GM12878 (cell line): ENCODE results near the gene STRN4. TPM values are rescaled to one million over a fixed set of nuclear protein-coding genes. Genes with fewer than 3 reads are reported as not detected.

Experiments used
- ATAC-seq: fragments of 200-7000 bp; cut with Tn5 transposase; 3 replicates; pipeline ENCODE4 v1.9.1; 2020; ENCODE audit warnings: mild to moderate bottlenecking, moderate library complexity
- BruUV-seq: library from RNA; stranded (reverse); fragments of 400-500 nt; replicated peaks from 2 replicates; lab custom pipeline; 2021; lab: Mats Ljungman, UMichigan
- CTCF ChIA-PET: fragments of 300-600 bp; sonication (Branson Sonifier 250); formaldehyde crosslinking; extraction: SDS; loops from one replicate; lab custom pipeline; 2021; ENCODE audit warnings: inconsistent platforms; lab: Yijun Ruan, JAX
- POLR2A ChIA-PET: fragments of 350-600 bp; formaldehyde crosslinking; extraction: SDS; loops from one replicate; lab custom pipeline; 2021; ENCODE audit warnings: inconsistent platforms; lab: Charles Lee
- RAD21 ChIA-PET: fragments of 300-600 bp; sonication (Branson Sonifier 250); formaldehyde crosslinking; loops from one replicate; lab custom pipeline; 2023; ENCODE audit warnings: antibody characterized with exemption; ENCODE audit not compliant: unreplicated experiment; lab: Charles Lee
- SMC1A ChIA-PET: fragments of 300-600 bp; sonication (Branson Sonifier 250); formaldehyde crosslinking; loops from one replicate; lab custom pipeline; 2023; ENCODE audit not compliant: unreplicated experiment, uncharacterized antibody; lab: Charles Lee
- DNase-seq: peaks from one replicate; pipeline ENCODE4 v3.0.0-alpha.2; 2011; ENCODE audit warnings: low read depth, low spot score
- FAIRE-seq: peaks from 3 replicates; lab custom pipeline; 2011; peaks lifted over from hg19 to GRCh38; lab: Jason Lieb, UNC
- H2AFZ ChIP-seq: 2 replicates; pipeline ENCODE4 v1.6.0; 2011; ENCODE audit warnings: low read depth, low read length, control low read depth; ENCODE audit not compliant: control insufficient read depth
- H3K27ac ChIP-seq: 2 replicates; pipeline ENCODE4 v1.5.1; 2011; ENCODE audit warnings: control low read depth; ENCODE audit not compliant: control insufficient read depth, insufficient read depth
- H3K27me3 ChIP-seq, 2 experiments: replicated peaks in 1 of 2; 2 replicates each; pipeline versions ENCODE4 v1.6.0 to v1.6.1; 2011; ENCODE audit warnings: low read length in 1 of 2; ENCODE audit not compliant: control insufficient read depth in 2 of 2, insufficient read depth in 2 of 2
- H3K36me3 ChIP-seq, 2 experiments: 2 replicates each; pipeline ENCODE4 v1.5.1; 2011; ENCODE audit warnings: low read length in 1 of 2; ENCODE audit not compliant: control insufficient read depth in 2 of 2, insufficient read depth in 2 of 2
- H3K4me1 ChIP-seq: 2 replicates; pipeline ENCODE4 v1.6.1; 2011; ENCODE audit warnings: mild to moderate bottlenecking, low read length, moderate library complexity, mixed read lengths; ENCODE audit not compliant: control insufficient read depth, insufficient read depth
- H3K4me2 ChIP-seq: 2 replicates; pipeline ENCODE4 v1.6.0; 2011; ENCODE audit warnings: control low read depth; ENCODE audit not compliant: control insufficient read depth, insufficient read depth
- H3K4me3 ChIP-seq: fragments of 200-600 bp; sonication (generic); 2 replicates; pipeline ENCODE4 v1.5.1; 2016
- H3K79me2 ChIP-seq: 2 replicates; pipeline ENCODE4 v1.6.0; 2011; ENCODE audit warnings: low read length; ENCODE audit not compliant: control insufficient read depth, insufficient read depth
- H3K9ac ChIP-seq: 2 replicates; pipeline ENCODE4 v1.8.0; 2011; ENCODE audit warnings: low read length, control low read depth, mixed read lengths; ENCODE audit not compliant: control insufficient read depth, insufficient read depth
- H3K9me3 ChIP-seq: replicated peaks from 3 replicates; pipeline ENCODE4 v1.5.1; 2011; ENCODE audit warnings: mild to moderate bottlenecking, low read length; ENCODE audit not compliant: control insufficient read depth, insufficient read depth
- H4K20me1 ChIP-seq: 2 replicates; pipeline ENCODE4 v1.6.0; 2011; ENCODE audit not compliant: control insufficient read depth, insufficient read depth
- ASH2L ChIP-seq: fragments of 300-600, 200-600 bp; sonication (generic); IDR thresholded peaks from 2 replicates; pipeline ENCODE4 v1.6.1; 2017; ENCODE audit warnings: low read depth, mild to moderate bottlenecking, borderline replicate concordance
- CBX3 ChIP-seq: fragments of 200-600 bp; sonication (generic); IDR thresholded peaks from 2 replicates; pipeline ENCODE4 v1.6.1; 2016; ENCODE audit warnings: low read depth, borderline replicate concordance
- CEBPB ChIP-seq, 2 experiments: fragments of 150-350 bp in 1 of 2; IDR thresholded peaks; 2 replicates each; pipeline ENCODE4 v1.6.1; 2012 to 2014; ENCODE audit warnings: low read depth in 2 of 2, low read length in 2 of 2, borderline replicate concordance in 1 of 2, inconsistent platforms in 1 of 2
- CREM ChIP-seq: IDR thresholded peaks from 2 replicates; pipeline ENCODE4 v1.6.1; 2014; ENCODE audit warnings: antibody characterized with exemption, low read depth
- ETV6 ChIP-seq, 2 experiments: fragments of 450-650 bp in 1 of 2; IDR thresholded peaks in 1 of 2; conservative IDR thresholded peaks in 1 of 2; 2 replicates each; pipeline ENCODE4 v1.6.1; 2014; ENCODE audit warnings: antibody characterized with exemption in 1 of 2, borderline replicate concordance in 1 of 2, low read depth in 1 of 2, mild to moderate bottlenecking in 1 of 2, moderate library complexity in 1 of 2
- GABPA ChIP-seq: IDR thresholded peaks from 2 replicates; pipeline ENCODE4 v1.6.1; 2014; ENCODE audit warnings: antibody characterized with exemption, low read depth, mild to moderate bottlenecking, inconsistent platforms
- HDGF ChIP-seq: fragments of 450-650 bp; IDR thresholded peaks from 2 replicates; pipeline ENCODE4 v1.6.1; 2016; ENCODE audit warnings: antibody characterized with exemption
- LARP7 ChIP-seq: fragments of 450-650 bp; IDR thresholded peaks from 2 replicates; pipeline ENCODE4 v1.6.1; 2017; ENCODE audit warnings: mild to moderate bottlenecking
- MTA3 ChIP-seq: IDR thresholded peaks from 2 replicates; pipeline ENCODE4 v1.6.1; 2012; ENCODE audit warnings: low read length, inconsistent platforms, borderline replicate concordance
- NRF1 ChIP-seq: conservative IDR thresholded peaks from 2 replicates; pipeline ENCODE4 v1.6.1; 2011; ENCODE audit warnings: mild to moderate bottlenecking, low read depth, low read length, improper control_type of control experiment
- RAD21 ChIP-seq: IDR thresholded peaks from 2 replicates; pipeline ENCODE4 v1.6.1; 2011; ENCODE audit warnings: mild to moderate bottlenecking, low read depth, low read length, moderate library complexity; ENCODE audit not compliant: insufficient read depth
- RCOR1 ChIP-seq: conservative IDR thresholded peaks from 2 replicates; pipeline ENCODE4 v1.6.1; 2012; ENCODE audit warnings: low read depth, low read length, improper control_type of control experiment
- SMARCA5 ChIP-seq: fragments of 450-650 bp; IDR thresholded peaks from 2 replicates; pipeline ENCODE4 v1.6.1; 2017; ENCODE audit warnings: mild to moderate bottlenecking
- SMC3 ChIP-seq: IDR thresholded peaks from 2 replicates; pipeline ENCODE4 v1.6.1; 2011; ENCODE audit warnings: low read length, improper control_type of control experiment, borderline replicate concordance
- SP1 ChIP-seq: IDR thresholded peaks from one replicate; pipeline ENCODE4 v1.6.1; 2011; ENCODE audit warnings: low read depth, low read length
- TAF1 ChIP-seq: IDR thresholded peaks from 2 replicates; pipeline ENCODE4 v1.6.1; 2011; ENCODE audit warnings: mild to moderate bottlenecking, low read depth, low read length, borderline replicate concordance
- YY1 ChIP-seq: IDR thresholded peaks from 2 replicates; pipeline ENCODE4 v1.6.1; 2011; ENCODE audit warnings: low read depth, mild to moderate bottlenecking, low read length
- WGBS: methylation state at CpG from one replicate; pipeline ENCODE4 v1.1.6; 2016; ENCODE audit warnings: low lambda C conversion rate; ENCODE audit not compliant: insufficient replicate concordance, insufficient coverage; ENCODE audit errors: missing lambda C conversion rate; 5-methylcytosine and 5-hydroxymethylcytosine counted together
- in situ Hi-C: fragments of 300-500 bp; cut with MboI; formaldehyde crosslinking; loops from 9 replicates; pipeline ENCODE4 v1.14.3; 2018; ENCODE audit warnings: mixed read lengths
- intact Hi-C: fragments of 100-400 bp; cut with micrococcal nuclease; formaldehyde crosslinking; loops from one replicate; pipeline ENCODE4 v1.14.2; 2022; ENCODE audit not compliant: unreplicated experiment
- polyA plus RNA-seq, 11 experiments: library from polyadenylated mRNA; depleted of rRNA in 4 of 11; unstranded in 6 of 11; stranded (reverse) in 5 of 11; fragments of >200 nt; fragmentation: Nextera tagmentation in 4 of 11; fragmentation: Illumina TruSeq in 1 of 11; extraction: Ambion mirVana in 4 of 11; extraction: Trizol in 1 of 11; gene quantifications; 1 replicate in 1 of 11; 2 replicates in 10 of 11; pipeline versions ENCODE4 v1.2.1 to v1.2.3, GENCODE V29; 2011 to 2016; ENCODE audit warnings: inconsistent platforms in 2 of 11, missing spikeins in 2 of 11, low read depth in 1 of 11
- total RNA-seq, 4 experiments: library from RNA; depleted of rRNA in 3 of 4; stranded (reverse); fragments of >200 nt in 3 of 4; fragmentation: Illumina TruSeq in 1 of 4; extraction: Trizol in 1 of 4; gene quantifications; 2 replicates each; pipeline versions ENCODE4 v1.2.1 to v1.2.3, GENCODE V29; 2013 to 2021
- TF ChIP-seq, protein P1 (sequence below): fragments of 450-650 bp; IDR thresholded peaks from 2 replicates; pipeline ENCODE4 v1.6.1; 2017; ENCODE audit warnings: antibody characterized with exemption, mild to moderate bottlenecking, moderate library complexity
- TF ChIP-seq, protein P2 (sequence below): fragments of 450-650 bp; IDR thresholded peaks from 2 replicates; pipeline ENCODE4 v1.6.1; 2017; ENCODE audit warnings: low read depth, mild to moderate bottlenecking, moderate library complexity

STRN4 gene
- total and polyA plus RNA-seq, 10 of the 15 experiments (the other 5 are each of a cell fraction or from before 2014, with no cell fraction given) = 0.42 to 62.8 (median 22.5) TPM

GRCh38 chr19:46766569-46767317, 20.5 kb upstream of the STRN4 start:
- no peaks in the 10 kb centered on the region for H3K4me1 ChIP-seq
- H3K79me2 ChIP-seq = no peaks in the 10 kb centered on the region
- peak overlapping the region; percentile 37 for H2AFZ ChIP-seq
- no peaks in the 10 kb centered on the region for H4K20me1 ChIP-seq
- DNase-seq (no peak), FAIRE-seq (peak; percentile 82), ATAC-seq (peak; percentile 99)
- no peak overlapping the region for H3K4me2 ChIP-seq
- no peaks in the 10 kb centered on the region for H3K36me3 ChIP-seq
- POLR2A ChIA-PET = interaction anchor here (0.8 to 1.8 kb wide), 3 partner anchors 13 to 79 kb away, joined by 3 to 8 read pairs (median 3); no protein-coding TSS in a partner anchor
- no peaks in the 10 kb centered on the region for H3K27me3 ChIP-seq
- CTCF ChIA-PET = interaction anchor here (0.6 to 4.7 kb wide), 32 partner anchors 8 to 237 kb away, joined by 3 to 43 read pairs (median 4); partner anchors contain the start of genes AP2S1 and SLC1A5
- intact Hi-C loops (no loop called here), in situ Hi-C loops (no loop called here)
- H3K9ac ChIP-seq = no peak overlapping the region
- 33% methylated on average over 18 of the region's 18 CpGs for WGBS
- RAD21 ChIA-PET = interaction anchor here (0.6 to 3.2 kb wide), 8 partner anchors 8 to 99 kb away, joined by 3 to 19 read pairs (median 4); no protein-coding TSS in a partner anchor
- no peaks in the 10 kb centered on the region for H3K9me3 ChIP-seq
- H3K27ac ChIP-seq = no peak overlapping the region
- no TSS peak for BruUV-seq
- SMC1A ChIA-PET = interaction anchor here (0.9 to 1.9 kb wide), 7 partner anchors 9 to 74 kb away, joined by 3 to 10 read pairs (median 5); no protein-coding TSS in a partner anchor
- no peak overlapping the region for H3K4me3 ChIP-seq
- TF ChIP-seq NRF1 (no peak), ETV6 (conservative IDR thresholded peaks at IDR 0.05 in 1 of 2, IDR thresholded peaks at IDR 0.05 in 1 of 2; ENCODE audit: borderline replicate concordance in 1 of 2, low read depth in 1 of 2) (no peak), GABPA (no peak), SMC3 (peak; percentile 53), LARP7 (no peak), SMARCA5 (0 out of 2 replicates have a peak, but pooled peaks have one; percentile 46), SP1 (no peak), MTA3 (no peak), RAD21 (peak; percentile 38; the same call in 1 of the 2 replicates), RCOR1 (no peak), YY1 (peak; percentile 94), CREM (no peak), CBX3 (no peak), ASH2L (no peak), TAF1 (no peak), CEBPB (IDR thresholded peaks at IDR 0.05; ENCODE audit: borderline replicate concordance in 1 of 2, low read depth in 2 of 2, low read length in 2 of 2) (no peak), HDGF (0 out of 2 replicates have a peak, but pooled peaks have one; percentile 41)
- TF ChIP-seq, protein P1, sequence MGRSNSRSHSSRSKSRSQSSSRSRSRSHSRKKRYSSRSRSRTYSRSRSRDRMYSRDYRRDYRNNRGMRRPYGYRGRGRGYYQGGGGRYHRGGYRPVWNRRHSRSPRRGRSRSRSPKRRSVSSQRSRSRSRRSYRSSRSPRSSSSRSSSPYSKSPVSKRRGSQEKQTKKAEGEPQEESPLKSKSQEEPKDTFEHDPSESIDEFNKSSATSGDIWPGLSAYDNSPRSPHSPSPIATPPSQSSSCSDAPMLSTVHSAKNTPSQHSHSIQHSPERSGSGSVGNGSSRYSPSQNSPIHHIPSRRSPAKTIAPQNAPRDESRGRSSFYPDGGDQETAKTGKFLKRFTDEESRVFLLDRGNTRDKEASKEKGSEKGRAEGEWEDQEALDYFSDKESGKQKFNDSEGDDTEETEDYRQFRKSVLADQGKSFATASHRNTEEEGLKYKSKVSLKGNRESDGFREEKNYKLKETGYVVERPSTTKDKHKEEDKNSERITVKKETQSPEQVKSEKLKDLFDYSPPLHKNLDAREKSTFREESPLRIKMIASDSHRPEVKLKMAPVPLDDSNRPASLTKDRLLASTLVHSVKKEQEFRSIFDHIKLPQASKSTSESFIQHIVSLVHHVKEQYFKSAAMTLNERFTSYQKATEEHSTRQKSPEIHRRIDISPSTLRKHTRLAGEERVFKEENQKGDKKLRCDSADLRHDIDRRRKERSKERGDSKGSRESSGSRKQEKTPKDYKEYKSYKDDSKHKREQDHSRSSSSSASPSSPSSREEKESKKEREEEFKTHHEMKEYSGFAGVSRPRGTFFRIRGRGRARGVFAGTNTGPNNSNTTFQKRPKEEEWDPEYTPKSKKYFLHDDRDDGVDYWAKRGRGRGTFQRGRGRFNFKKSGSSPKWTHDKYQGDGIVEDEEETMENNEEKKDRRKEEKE = no peak
- TF ChIP-seq, protein P2, sequence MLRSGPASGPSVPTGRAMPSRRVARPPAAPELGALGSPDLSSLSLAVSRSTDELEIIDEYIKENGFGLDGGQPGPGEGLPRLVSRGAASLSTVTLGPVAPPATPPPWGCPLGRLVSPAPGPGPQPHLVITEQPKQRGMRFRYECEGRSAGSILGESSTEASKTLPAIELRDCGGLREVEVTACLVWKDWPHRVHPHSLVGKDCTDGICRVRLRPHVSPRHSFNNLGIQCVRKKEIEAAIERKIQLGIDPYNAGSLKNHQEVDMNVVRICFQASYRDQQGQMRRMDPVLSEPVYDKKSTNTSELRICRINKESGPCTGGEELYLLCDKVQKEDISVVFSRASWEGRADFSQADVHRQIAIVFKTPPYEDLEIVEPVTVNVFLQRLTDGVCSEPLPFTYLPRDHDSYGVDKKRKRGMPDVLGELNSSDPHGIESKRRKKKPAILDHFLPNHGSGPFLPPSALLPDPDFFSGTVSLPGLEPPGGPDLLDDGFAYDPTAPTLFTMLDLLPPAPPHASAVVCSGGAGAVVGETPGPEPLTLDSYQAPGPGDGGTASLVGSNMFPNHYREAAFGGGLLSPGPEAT = no peak
